ENCODE measurements around the gene SLC29A4. TPM values are rescaled to one million over a fixed set of nuclear protein-coding genes. Genes with fewer than 3 reads are reported as not detected.
"Not testable (repeated sequence)": the region's sequence is repeated elsewhere in the genome, so short reads cannot be mapped to it uniquely, and the experiment has no call there.

The SLC29A4 gene
- total and polyA plus RNA-seq, 2 of the 8 experiments (the other 6 are each of a cell fraction or from before 2014, with no cell fraction given): 6.9 to 15.1 TPM

DNA sequence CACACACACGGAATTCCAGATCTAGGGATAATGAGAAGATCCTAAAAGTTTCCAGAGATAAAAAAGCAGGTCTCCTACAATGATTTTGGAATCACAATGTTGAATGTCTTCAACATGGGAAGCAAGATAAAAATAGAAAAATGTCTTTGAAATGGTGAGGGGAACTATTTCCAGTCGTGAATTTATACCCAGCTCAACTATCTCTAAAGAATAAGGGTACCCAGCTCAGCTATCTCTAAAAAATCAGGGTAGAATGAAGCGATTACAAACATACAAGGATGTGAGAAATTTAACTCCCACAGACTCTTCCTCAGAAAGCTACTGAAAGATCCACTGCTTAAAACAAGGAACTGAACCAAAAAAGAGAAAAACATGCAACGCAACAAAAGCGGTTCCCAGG, 35.9 kb downstream of the SLC29A4 start:
- H2BK12ac ChIP-seq (ENCODE audit: low read depth, low read length); H3K56ac ChIP-seq (replicated peaks; ENCODE audit: insufficient read length, low read depth, low read length); H3K23me2 ChIP-seq (ENCODE audit: low read depth, low read length); H2BK15ac ChIP-seq (ENCODE audit: low read length); DNase-seq (ENCODE audit: low read depth in 1 of 2, low spot score in 2 of 2); H3K4me2 ChIP-seq (ENCODE audit: insufficient read depth in 1 of 2, low read depth in 2 of 2, low read length in 2 of 2); H3K36me3 ChIP-seq (ENCODE audit: control insufficient read depth in 2 of 4, insufficient read depth in 4 of 4, low read length in 3 of 4); H3K9me3 ChIP-seq (ENCODE audit: insufficient read depth in 2 of 2, low read depth in 1 of 2, low read length in 1 of 2); H3K14ac ChIP-seq (ENCODE audit: insufficient read length); H3K23ac ChIP-seq (ENCODE audit: insufficient read length); H4K5ac ChIP-seq (ENCODE audit: insufficient read length, low read depth, low read length); H2AFZ ChIP-seq (ENCODE audit: low read length); H3K4me3 ChIP-seq (ENCODE audit: extremely low read depth in 1 of 4, insufficient read depth in 2 of 4, low read depth in 3 of 4, low read length in 4 of 4); H4K91ac ChIP-seq (replicated peaks; ENCODE audit: insufficient read length, low read length); H4K20me1 ChIP-seq (replicated peaks in 1 of 2; ENCODE audit: control insufficient read depth in 1 of 2, insufficient read depth in 2 of 2, low read length in 2 of 2); H2BK5ac ChIP-seq (ENCODE audit: low read depth, low read length); H3K79me1 ChIP-seq (ENCODE audit: low read depth, low read length); H3K27me3 ChIP-seq (replicated peaks in 1 of 4; ENCODE audit: control insufficient read depth in 3 of 4, extremely low read depth in 1 of 4, insufficient read depth in 3 of 4, low read length in 3 of 4); CTCF ChIA-PET (ENCODE audit: partially characterized antibody); FAIRE-seq; H2BK20ac ChIP-seq (ENCODE audit: low read length); H4K8ac ChIP-seq (ENCODE audit: extremely low read depth, insufficient read depth, low read length); H3K27ac ChIP-seq (ENCODE audit: low read depth, low read length); H3K18ac ChIP-seq (ENCODE audit: extremely low read depth, low read length); H3K9ac ChIP-seq (replicated peaks in 1 of 4; ENCODE audit: extremely low read depth in 1 of 4, low read depth in 3 of 4, low read length in 3 of 4); H3K79me2 ChIP-seq (ENCODE audit: control insufficient read depth in 1 of 2, insufficient read depth in 2 of 2, low read length in 2 of 2); H2BK120ac ChIP-seq (replicated peaks; ENCODE audit: low read depth, low read length); H3K4ac ChIP-seq (replicated peaks; ENCODE audit: insufficient read length, low read depth, low read length); H3K4me1 ChIP-seq (replicated peaks in 1 of 4; ENCODE audit: control insufficient read depth in 3 of 4, insufficient read depth in 4 of 4, low read length in 3 of 4); H2AK5ac ChIP-seq (ENCODE audit: low read depth, low read length): not testable (repeated sequence)
- 92% methylated on average over 5 of the region's 5 CpGs; no CpG with 5 or more reads in 1 of the 2 experiments for WGBS, 2 experiments (ENCODE audit: extremely low coverage in 1 of 2, insufficient coverage in 1 of 2, insufficient read length in 1 of 2, insufficient replicate concordance in 2 of 2, low coverage in 1 of 2, low lambda C conversion rate in 2 of 2, missing lambda C conversion rate in 1 of 2)
- POLR2A ChIA-PET (ENCODE audit: partially characterized antibody): interaction anchor here (0.8 kb wide), 1 partner anchor 35 kb away, joined by 3 read pairs; no protein-coding TSS in a partner anchor
